IPS DF 6.9 (cell line): Measurements from ENCODE around the gene LCOR.

Source experiments
- DNase-seq: peaks from one replicate; pipeline ENCODE4 v3.0.0-alpha.2; 2013; ENCODE audit warnings: low read depth, low spot score
- H3K27ac ChIP-seq: one replicate; pipeline ENCODE4 v1.5.1; 2013; ENCODE audit warnings: low read length, control low read depth
- H3K27me3 ChIP-seq: 2 replicates; pipeline ENCODE4 v1.6.1; 2013; ENCODE audit warnings: mild to moderate bottlenecking, low read length; ENCODE audit not compliant: control insufficient read depth, insufficient read depth
- H3K36me3 ChIP-seq: 2 replicates; pipeline ENCODE4 v1.6.1; 2013; ENCODE audit warnings: low read length; ENCODE audit not compliant: control insufficient read depth, insufficient read depth
- H3K4me1 ChIP-seq: 2 replicates; pipeline ENCODE4 v1.6.1; 2013; ENCODE audit warnings: low read length; ENCODE audit not compliant: control insufficient read depth, insufficient read depth
- H3K4me3 ChIP-seq: 2 replicates; pipeline ENCODE4 v1.5.1; 2013; ENCODE audit warnings: mild to moderate bottlenecking, low read length
- H3K9me3 ChIP-seq: 2 replicates; pipeline ENCODE4 v1.6.1; 2013; ENCODE audit warnings: low read length, inconsistent platforms; ENCODE audit not compliant: control insufficient read depth, insufficient read depth
- WGBS: extraction: QIAGEN DNeasy Blood & Tissue Kit; methylation state at CpG from one replicate; pipeline ENCODE4 v1.1.7; 2013; ENCODE audit warnings: mixed read lengths, missing lambda C conversion rate; ENCODE audit not compliant: insufficient read length, insufficient coverage; 5-methylcytosine and 5-hydroxymethylcytosine counted together

The LCOR gene

GRCh38 chr10:96999987-97000386, 167.9 kb downstream of the LCOR start:
- WGBS: no CpG with 5 or more reads among the region's 4 CpGs
- Histone ChIP-seq H3K4me1 (no peaks in the 10 kb centered on the region; the same call in 1 of the 2 replicates), H3K9me3 (no peaks in the 10 kb centered on the region), H3K27me3 (no peaks in the 10 kb centered on the region), H3K4me3 (no peak overlapping the region), H3K27ac (no peak overlapping the region), H3K36me3 (no peaks in the 10 kb centered on the region)
- no peak for DNase-seq

DNA sequence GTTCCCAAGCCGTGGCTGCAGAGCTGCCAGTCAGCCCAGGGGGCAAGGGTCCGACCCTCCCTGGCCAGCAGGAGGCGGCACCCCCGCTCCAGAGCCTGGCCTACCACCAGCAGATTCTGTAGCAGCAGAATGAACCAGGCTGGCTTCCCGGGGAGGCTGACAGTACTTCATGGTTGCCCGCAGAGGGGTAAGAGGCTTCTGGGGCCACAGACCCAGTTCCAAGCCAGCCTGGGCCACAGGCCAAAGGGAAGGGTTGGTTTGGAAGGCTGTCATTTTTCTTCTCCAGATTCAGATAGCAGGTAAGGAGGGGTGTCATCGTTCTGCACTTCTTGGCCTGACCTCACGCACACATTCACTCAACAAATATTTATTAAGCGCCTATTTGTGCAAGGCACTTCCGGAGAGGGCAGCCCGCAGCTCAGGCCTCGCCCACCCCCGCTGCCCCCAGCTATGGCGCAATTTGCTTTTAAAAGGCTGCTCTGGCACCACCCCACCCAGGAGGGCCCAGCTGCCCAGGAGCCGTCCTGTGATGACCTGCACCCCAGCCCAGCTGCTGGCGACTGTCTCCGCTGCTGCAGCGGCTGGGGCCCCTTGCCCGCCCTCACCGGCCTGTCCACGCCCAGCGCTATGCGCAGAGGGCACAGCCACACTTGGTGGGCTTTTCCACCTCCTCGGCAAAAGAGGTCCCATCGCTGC, 168.5 kb downstream of the LCOR start:
- no peaks in the 10 kb centered on the region for H3K27me3 ChIP-seq
- H3K4me3 ChIP-seq: no peak overlapping the region
- DNase-seq: no peak
- H3K36me3 ChIP-seq: no peaks in the 10 kb centered on the region
- H3K27ac ChIP-seq: no peak overlapping the region
- no peaks in the 10 kb centered on the region; the same call in 1 of the 2 replicates for H3K4me1 ChIP-seq
- no peaks in the 10 kb centered on the region for H3K9me3 ChIP-seq
- no CpG with 5 or more reads among the region's 25 CpGs for WGBS

DNA sequence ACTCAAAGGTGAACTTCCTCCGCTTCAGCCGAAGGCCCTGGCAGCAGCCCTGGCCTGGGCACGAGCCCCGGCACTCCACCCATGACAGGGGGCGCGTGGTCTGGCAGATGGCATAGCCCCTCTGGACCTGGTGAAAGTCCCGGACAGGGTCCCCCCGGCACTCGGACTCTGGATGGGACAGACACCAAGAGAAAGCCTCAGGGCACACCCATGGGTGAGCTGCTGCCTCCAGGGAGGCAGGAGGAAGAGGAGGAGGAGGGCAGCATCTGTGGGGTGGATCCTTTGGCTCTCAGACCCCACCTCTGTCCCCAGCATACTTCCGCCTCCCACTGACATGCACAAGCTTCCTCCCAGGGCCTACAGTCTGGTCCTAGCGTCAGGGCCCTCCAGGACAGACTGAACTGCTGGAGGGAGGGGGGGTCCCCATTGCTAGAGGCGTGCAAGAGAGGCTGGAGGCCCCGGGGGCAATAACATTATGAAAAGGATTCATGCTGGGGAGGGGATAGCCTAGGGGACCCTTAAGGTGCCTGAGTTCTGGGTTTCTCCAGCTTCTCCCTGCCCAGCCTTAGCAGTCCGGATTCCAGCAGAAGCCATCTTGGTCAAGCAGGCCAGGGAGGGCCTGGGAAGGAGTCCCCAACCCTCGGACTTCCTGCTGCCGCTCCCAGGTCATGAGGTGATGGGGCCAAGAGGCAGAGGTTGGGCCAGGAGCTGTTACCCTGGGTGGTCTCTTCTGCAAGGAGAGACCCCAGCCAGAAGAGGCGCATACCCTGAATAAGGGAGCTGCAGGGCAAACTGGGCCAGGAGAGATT, 169.3 kb downstream of the LCOR start:
- no peaks in the 10 kb centered on the region for H3K36me3 ChIP-seq
- no peak overlapping the region for H3K4me3 ChIP-seq
- H3K27ac ChIP-seq: no peak overlapping the region
- no peaks in the 10 kb centered on the region for H3K27me3 ChIP-seq
- H3K4me1 ChIP-seq: no peaks in the 10 kb centered on the region; the same call in 1 of the 2 replicates
- no peaks in the 10 kb centered on the region for H3K9me3 ChIP-seq
- no peak for DNase-seq
- WGBS: no CpG with 5 or more reads among the region's 17 CpGs

GRCh38 chr10:97002670-97003069, 170.6 kb downstream of the LCOR start:
- no CpG with 5 or more reads among the region's 16 CpGs for WGBS
- Histone ChIP-seq H3K27me3 (no peaks in the 10 kb centered on the region), H3K27ac (no peak overlapping the region), H3K4me3 (no peak overlapping the region), H3K9me3 (no peaks in the 10 kb centered on the region), H3K36me3 (no peaks in the 10 kb centered on the region), H3K4me1 (no peaks in the 10 kb centered on the region; the same call in 1 of the 2 replicates)
- no peak for DNase-seq

- no peaks in the 10 kb centered on the region for H3K9me3 ChIP-seq
- no peak for DNase-seq
- no peak overlapping the region for H3K27ac ChIP-seq
- H3K36me3 ChIP-seq: no peaks in the 10 kb centered on the region
- H3K4me1 ChIP-seq: no peaks in the 10 kb centered on the region; the same call in 1 of the 2 replicates
- no peaks in the 10 kb centered on the region for H3K27me3 ChIP-seq
- no CpG with 5 or more reads among the region's 13 CpGs for WGBS
- H3K4me3 ChIP-seq: no peak overlapping the region
Observed at GRCh38 chr10:97003151-97003803, 171.2 kb downstream of the LCOR start.

DNA sequence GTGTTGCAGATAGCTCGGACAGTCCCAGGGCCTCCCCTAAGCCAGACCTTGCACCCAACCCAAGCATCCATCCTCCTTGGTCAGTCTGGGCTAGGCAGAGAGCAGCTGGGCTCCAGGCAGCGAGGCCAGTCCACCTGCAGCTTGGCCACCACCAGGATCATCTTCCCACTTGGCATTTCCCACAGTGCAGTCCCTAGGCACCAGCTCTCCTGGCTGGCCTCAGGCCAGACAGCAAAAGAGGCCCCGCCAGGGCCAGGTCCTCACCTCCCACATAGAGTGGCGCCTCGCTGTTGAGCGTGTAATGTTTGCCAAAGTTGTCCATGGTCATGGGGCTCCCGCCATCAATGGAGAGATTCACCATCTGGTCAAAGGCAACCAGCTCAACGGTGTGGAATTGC, 171.7 kb downstream of the LCOR start:
- WGBS: no CpG with 5 or more reads among the region's 8 CpGs
- no peak for DNase-seq
- Histone ChIP-seq H3K4me3 (no peak overlapping the region), H3K36me3 (no peaks in the 10 kb centered on the region), H3K4me1 (no peaks in the 10 kb centered on the region; the same call in 1 of the 2 replicates), H3K27ac (no peak overlapping the region), H3K27me3 (no peaks in the 10 kb centered on the region), H3K9me3 (no peaks in the 10 kb centered on the region)

DNA sequence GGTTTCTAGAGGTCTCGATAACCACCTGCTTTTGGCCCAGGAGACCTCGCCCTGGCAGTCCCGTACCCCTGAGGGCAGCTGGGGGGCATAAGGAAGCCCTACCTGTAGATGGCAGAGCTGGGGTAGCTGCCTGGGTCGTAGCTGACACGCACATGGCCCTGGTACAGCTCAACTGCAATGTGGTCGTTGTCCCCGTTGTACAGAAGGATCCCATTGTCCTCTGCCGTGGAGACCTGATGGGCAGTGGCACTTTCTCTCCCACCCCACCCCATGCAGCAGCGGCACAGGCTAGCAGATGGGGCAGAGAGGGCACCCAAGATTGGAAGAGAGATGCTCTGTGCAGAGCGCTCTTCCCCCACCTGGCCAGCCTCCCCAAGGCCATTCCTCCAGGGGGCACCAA, 172.5 kb downstream of the LCOR start:
- Histone ChIP-seq H3K9me3 (no peaks in the 10 kb centered on the region), H3K27ac (no peak overlapping the region), H3K4me1 (no peaks in the 10 kb centered on the region; the same call in 1 of the 2 replicates), H3K4me3 (no peak overlapping the region), H3K36me3 (no peaks in the 10 kb centered on the region), H3K27me3 (no peaks in the 10 kb centered on the region)
- WGBS: no CpG with 5 or more reads among the region's 10 CpGs
- DNase-seq: no peak

- Histone ChIP-seq H3K9me3 (no peaks in the 10 kb centered on the region), H3K27me3 (no peaks in the 10 kb centered on the region), H3K4me3 (no peak overlapping the region), H3K27ac (no peak overlapping the region), H3K36me3 (no peaks in the 10 kb centered on the region), H3K4me1 (no peaks in the 10 kb centered on the region; the same call in 1 of the 2 replicates)
- DNase-seq: no peak
- WGBS: no CpG with 5 or more reads among the region's 5 CpGs
Observed at GRCh38 chr10:97005349-97005748, 173.3 kb downstream of the LCOR start.

DNA sequence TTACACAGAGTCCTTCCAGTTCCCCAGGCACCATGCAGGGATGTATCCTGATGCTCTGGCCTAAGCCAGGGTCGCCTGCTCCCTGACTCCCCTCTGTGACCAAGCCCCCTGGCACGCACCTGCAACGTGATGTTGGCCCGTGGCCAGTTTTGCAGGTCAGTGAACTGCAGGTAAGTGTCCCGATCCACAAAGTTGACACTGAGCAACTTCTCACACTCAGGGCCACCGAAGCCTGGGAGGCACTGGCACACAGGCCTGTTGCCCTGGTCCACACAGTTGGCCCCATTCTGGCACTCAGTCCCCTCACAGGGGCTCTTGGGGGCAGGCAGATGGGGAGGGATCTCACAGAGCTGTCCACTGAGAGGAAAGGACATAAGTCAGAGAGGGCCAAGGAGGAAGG, 174.3 kb downstream of the LCOR start:
- Histone ChIP-seq H3K36me3 (no peaks in the 10 kb centered on the region), H3K4me1 (no peaks in the 10 kb centered on the region; the same call in 1 of the 2 replicates), H3K4me3 (no peak overlapping the region; the same call in 1 of the 2 replicates), H3K27me3 (no peaks in the 10 kb centered on the region), H3K9me3 (no peaks in the 10 kb centered on the region), H3K27ac (no peak overlapping the region)
- WGBS: no CpG with 5 or more reads among the region's 6 CpGs
- no peak for DNase-seq

- Histone ChIP-seq H3K36me3 (no peaks in the 10 kb centered on the region), H3K27me3 (no peaks in the 10 kb centered on the region), H3K4me1 (no peaks in the 10 kb centered on the region; the same call in 1 of the 2 replicates), H3K9me3 (no peaks in the 10 kb centered on the region), H3K27ac (no peak overlapping the region), H3K4me3 (no peak overlapping the region)
- DNase-seq: no peak
- WGBS: no CpG with 5 or more reads among the region's 1 CpG
Observed at GRCh38 chr10:97007417-97007816, 175.3 kb downstream of the LCOR start.
